ENCODE data around the gene TOX3.

DNA sequence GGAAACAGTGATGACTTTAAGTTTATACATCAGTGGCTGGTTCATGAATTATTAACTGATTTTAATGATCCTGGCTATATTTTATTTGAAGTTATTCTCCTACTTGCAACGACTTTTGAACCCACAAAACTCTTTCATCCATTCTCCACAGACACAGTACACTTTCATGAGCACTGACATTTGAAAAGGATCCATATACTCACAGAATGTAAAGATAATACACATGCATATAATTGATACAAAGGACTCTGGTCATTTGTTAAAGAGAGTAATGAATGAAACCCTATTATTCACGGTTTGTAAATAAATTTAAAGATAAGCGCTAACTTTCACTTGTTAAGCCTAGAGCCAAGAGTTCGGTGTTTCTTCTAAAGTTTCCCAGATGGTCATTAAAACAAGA lies 3.3 kb downstream of the TOX3 start:
- no peak for TF ChIP-seq CTCF (IDR thresholded peaks at IDR 0.05; ENCODE audit: poor library complexity, severe bottlenecking)
- TF ChIP-seq EP300 (conservative IDR thresholded peaks at IDR 0.05; ENCODE audit: poor library complexity, severe bottlenecking) = no peak
- no peak for TF ChIP-seq EZH2 (IDR thresholded peaks at IDR 0.05; ENCODE audit: borderline replicate concordance, insufficient read depth, low read length, poor library complexity, severe bottlenecking)
- TF ChIP-seq POLR2AphosphoS5 (IDR thresholded peaks at IDR 0.05) = no peak
